H1 (cell line): ENCODE results near the gene ZMYM3. TPM values are rescaled to one million over a fixed set of nuclear protein-coding genes. Genes with fewer than 3 reads are reported as not detected.
A peak's percentile ranks its signal among the peaks of the same experiment; 100 is the strongest.

Experiments used
- CTCF ChIA-PET: fragments of 300-600 bp; sonication (Branson Sonifier 250); formaldehyde crosslinking; loops from one replicate; lab custom pipeline; 2021; ENCODE audit not compliant: partially characterized antibody; lab: Charles Lee
- POLR2A ChIA-PET: fragments of 300-600 bp; sonication (Branson Sonifier 250); formaldehyde crosslinking; loops from one replicate; lab custom pipeline; 2021; ENCODE audit warnings: inconsistent platforms; ENCODE audit not compliant: partially characterized antibody; lab: Charles Lee
- DNase-seq, 2 experiments: peaks; one replicate each; pipeline versions ENCODE4 v3.0.0 to v3.0.0-alpha.2; 2010 to 2022; ENCODE audit warnings: low spot score in 2 of 2, low read depth in 1 of 2, mixed read lengths in 1 of 2
- FAIRE-seq: peaks from 2 replicates; lab custom pipeline; 2011; peaks lifted over from hg19 to GRCh38; lab: Jason Lieb, UNC
- H2AFZ ChIP-seq: 2 replicates; pipeline ENCODE4 v1.8.1; 2012; ENCODE audit warnings: low read length, inconsistent platforms
- H2AK5ac ChIP-seq: 2 replicates; pipeline ENCODE4 v1.6.1; 2013; ENCODE audit warnings: low read depth, low read length
- H2BK120ac ChIP-seq: replicated peaks from 2 replicates; pipeline ENCODE3; 2013; ENCODE audit warnings: low read depth, low read length, inconsistent platforms
- H2BK12ac ChIP-seq: 2 replicates; pipeline ENCODE4 v1.6.1; 2013; ENCODE audit warnings: low read depth, low read length
- H2BK15ac ChIP-seq: 2 replicates; pipeline ENCODE4 v1.6.1; 2013; ENCODE audit warnings: low read length
- H2BK20ac ChIP-seq: 2 replicates; pipeline ENCODE4 v1.6.1; 2013; ENCODE audit warnings: low read length
- H2BK5ac ChIP-seq: 2 replicates; pipeline ENCODE4 v1.6.1; 2013; ENCODE audit warnings: low read depth, low read length
- H3K14ac ChIP-seq: 2 replicates; pipeline ENCODE4 v1.6.1; 2013; ENCODE audit warnings: inconsistent platforms; ENCODE audit not compliant: insufficient read length
- H3K18ac ChIP-seq: 2 replicates; pipeline ENCODE4 v1.6.1; 2013; ENCODE audit warnings: low read length; ENCODE audit errors: extremely low read depth
- H3K23ac ChIP-seq: 2 replicates; pipeline ENCODE4 v1.6.1; 2013; ENCODE audit warnings: inconsistent platforms; ENCODE audit not compliant: insufficient read length
- H3K23me2 ChIP-seq: 2 replicates; pipeline ENCODE4 v1.6.1; 2013; ENCODE audit warnings: low read depth, low read length
- H3K27ac ChIP-seq: 2 replicates; pipeline ENCODE4 v1.6.1; 2011; ENCODE audit warnings: low read depth, low read length, inconsistent platforms
- H3K27me3 ChIP-seq, 4 experiments: replicated peaks in 1 of 4; 1 replicate in 1 of 4; 2 replicates in 3 of 4; pipeline versions ENCODE4 v1.6.1 to v1.8.1; 2011 to 2013; ENCODE audit warnings: low read length in 3 of 4, mild to moderate bottlenecking in 3 of 4, inconsistent platforms in 2 of 4, mixed read lengths in 2 of 4, moderate library complexity in 1 of 4; ENCODE audit not compliant: control insufficient read depth in 3 of 4, insufficient read depth in 3 of 4; ENCODE audit errors: extremely low read depth in 1 of 4
- H3K36me3 ChIP-seq, 4 experiments: 2 replicates each; pipeline versions ENCODE4 v1.6.1 to v1.8.1; 2011 to 2013; ENCODE audit warnings: mild to moderate bottlenecking in 4 of 4, low read length in 3 of 4, moderate library complexity in 2 of 4, control low read depth in 1 of 4, inconsistent platforms in 1 of 4; ENCODE audit not compliant: insufficient read depth in 4 of 4, control insufficient read depth in 2 of 4
- H3K4ac ChIP-seq: replicated peaks from 2 replicates; pipeline ENCODE3; 2013; ENCODE audit warnings: low read length, low read depth, mixed read lengths, inconsistent platforms; ENCODE audit not compliant: insufficient read length
- H3K4me1 ChIP-seq, 4 experiments: replicated peaks in 1 of 4; 1 replicate in 1 of 4; 2 replicates in 3 of 4; pipeline versions ENCODE4 v1.6.1 to v1.8.1; 2011 to 2013; ENCODE audit warnings: low read length in 3 of 4, inconsistent platforms in 2 of 4, mixed read lengths in 1 of 4; ENCODE audit not compliant: insufficient read depth in 4 of 4, control insufficient read depth in 3 of 4
- H3K4me2 ChIP-seq, 2 experiments: 2 replicates each; pipeline versions ENCODE4 v1.6.1 to v1.8.1; 2011 to 2013; ENCODE audit warnings: low read depth in 2 of 2, low read length in 2 of 2, control low read depth in 1 of 2, inconsistent platforms in 1 of 2, mild to moderate bottlenecking in 1 of 2; ENCODE audit not compliant: insufficient read depth in 1 of 2
- H3K4me3 ChIP-seq, 4 experiments: fragments of 200-600, 300-600 bp in 1 of 4; sonication (generic), shearing (Covaris generic), sonication (Bioruptor Twin) in 1 of 4; 2 replicates each; pipeline versions ENCODE4 v1.5.1 to v1.8.1; 2011 to 2016; ENCODE audit warnings: low read length in 4 of 4, low read depth in 3 of 4, control low read depth in 2 of 4, inconsistent platforms in 2 of 4, mild to moderate bottlenecking in 2 of 4, mixed read lengths in 1 of 4, moderate library complexity in 1 of 4; ENCODE audit not compliant: insufficient read depth in 2 of 4; ENCODE audit errors: extremely low read depth in 1 of 4
- H3K56ac ChIP-seq: replicated peaks from 2 replicates; pipeline ENCODE3; 2013; ENCODE audit warnings: low read depth, mild to moderate bottlenecking, mixed read lengths, low read length, inconsistent platforms; ENCODE audit not compliant: insufficient read length
- H3K79me1 ChIP-seq: 2 replicates; pipeline ENCODE4 v1.6.1; 2013; ENCODE audit warnings: low read depth, low read length, control low read depth
- H3K79me2 ChIP-seq, 2 experiments: 2 replicates each; pipeline versions ENCODE4 v1.6.1 to v1.8.1; 2012 to 2013; ENCODE audit warnings: low read length in 2 of 2, mild to moderate bottlenecking in 2 of 2, inconsistent platforms in 1 of 2; ENCODE audit not compliant: insufficient read depth in 2 of 2, control insufficient read depth in 1 of 2
- H3K9ac ChIP-seq, 4 experiments: replicated peaks in 1 of 4; 1 replicate in 1 of 4; 2 replicates in 3 of 4; pipeline versions ENCODE4 v1.6.1 to v1.8.1; 2011 to 2013; ENCODE audit warnings: low read depth in 3 of 4, low read length in 3 of 4, control low read depth in 2 of 4, mild to moderate bottlenecking in 2 of 4, moderate library complexity in 2 of 4, inconsistent platforms in 1 of 4; ENCODE audit errors: extremely low read depth in 1 of 4
- H3K9me3 ChIP-seq, 2 experiments: 2 replicates each; pipeline versions ENCODE4 v1.6.1 to v1.8.1; 2012 to 2013; ENCODE audit warnings: mild to moderate bottlenecking in 2 of 2, moderate library complexity in 2 of 2, control low read depth in 1 of 2, inconsistent platforms in 1 of 2, low read depth in 1 of 2, low read length in 1 of 2, mixed read lengths in 1 of 2; ENCODE audit not compliant: insufficient read depth in 2 of 2
- H4K20me1 ChIP-seq, 2 experiments: replicated peaks in 1 of 2; 2 replicates each; pipeline versions ENCODE3 to v1.8.1; 2011 to 2013; ENCODE audit warnings: inconsistent platforms in 2 of 2, low read length in 2 of 2, mild to moderate bottlenecking in 1 of 2; ENCODE audit not compliant: insufficient read depth in 2 of 2, control insufficient read depth in 1 of 2
- H4K5ac ChIP-seq: 2 replicates; pipeline ENCODE4 v1.6.1; 2013; ENCODE audit warnings: low read length, low read depth, mixed read lengths, inconsistent platforms; ENCODE audit not compliant: insufficient read length
- H4K8ac ChIP-seq: 2 replicates; pipeline ENCODE4 v1.8.0; 2013; ENCODE audit warnings: mild to moderate bottlenecking, moderate library complexity, low read length, inconsistent platforms; ENCODE audit not compliant: insufficient read depth; ENCODE audit errors: extremely low read depth
- H4K91ac ChIP-seq: replicated peaks from 2 replicates; pipeline ENCODE3; 2013; ENCODE audit warnings: low read length, mixed read lengths, inconsistent platforms; ENCODE audit not compliant: insufficient read length
- WGBS, 2 experiments: shearing (Covaris generic) in 1 of 2; methylation state at CpG; one replicate each; pipeline versions ENCODE4 v1.1.6 to v1.1.7; 2013 to 2015; ENCODE audit warnings: low lambda C conversion rate in 2 of 2, mixed read lengths in 2 of 2, inconsistent platforms in 1 of 2, low coverage in 1 of 2, missing lambda C conversion rate in 1 of 2; ENCODE audit not compliant: insufficient replicate concordance in 2 of 2, insufficient coverage in 1 of 2, insufficient read length in 1 of 2; ENCODE audit errors: extremely low coverage in 1 of 2, missing lambda C conversion rate in 1 of 2; 5-methylcytosine and 5-hydroxymethylcytosine counted together
- polyA plus RNA-seq, 7 experiments: library from polyadenylated mRNA; depleted of rRNA in 3 of 7; stranded (reverse) in 5 of 7; unstranded in 2 of 7; fragments of >200 nt in 5 of 7; fragments of 200-250 nt in 2 of 7; gene quantifications; 1 replicate in 5 of 7; 2 replicates in 1 of 7; 4 replicates in 1 of 7; pipeline versions ENCODE4 v1.2.1 to v1.2.3, GENCODE V29; 2011 to 2013; ENCODE audit warnings: missing spikeins in 2 of 7, mixed read lengths in 2 of 7
- total RNA-seq: library from RNA; stranded (reverse); fragmentation: NEBNext Ultra II Directional; extraction: Animal tissue kit (Norgen Biotek cat#: 25700); gene quantifications from 2 replicates; pipeline ENCODE4 v1.2.1, GENCODE V29; 2021

Gene ZMYM3
- total and polyA plus RNA-seq, 2 of the 8 experiments (the other 6 are each of a cell fraction or from before 2014, with no cell fraction given): 56.7 to 82.0 TPM

DNA sequence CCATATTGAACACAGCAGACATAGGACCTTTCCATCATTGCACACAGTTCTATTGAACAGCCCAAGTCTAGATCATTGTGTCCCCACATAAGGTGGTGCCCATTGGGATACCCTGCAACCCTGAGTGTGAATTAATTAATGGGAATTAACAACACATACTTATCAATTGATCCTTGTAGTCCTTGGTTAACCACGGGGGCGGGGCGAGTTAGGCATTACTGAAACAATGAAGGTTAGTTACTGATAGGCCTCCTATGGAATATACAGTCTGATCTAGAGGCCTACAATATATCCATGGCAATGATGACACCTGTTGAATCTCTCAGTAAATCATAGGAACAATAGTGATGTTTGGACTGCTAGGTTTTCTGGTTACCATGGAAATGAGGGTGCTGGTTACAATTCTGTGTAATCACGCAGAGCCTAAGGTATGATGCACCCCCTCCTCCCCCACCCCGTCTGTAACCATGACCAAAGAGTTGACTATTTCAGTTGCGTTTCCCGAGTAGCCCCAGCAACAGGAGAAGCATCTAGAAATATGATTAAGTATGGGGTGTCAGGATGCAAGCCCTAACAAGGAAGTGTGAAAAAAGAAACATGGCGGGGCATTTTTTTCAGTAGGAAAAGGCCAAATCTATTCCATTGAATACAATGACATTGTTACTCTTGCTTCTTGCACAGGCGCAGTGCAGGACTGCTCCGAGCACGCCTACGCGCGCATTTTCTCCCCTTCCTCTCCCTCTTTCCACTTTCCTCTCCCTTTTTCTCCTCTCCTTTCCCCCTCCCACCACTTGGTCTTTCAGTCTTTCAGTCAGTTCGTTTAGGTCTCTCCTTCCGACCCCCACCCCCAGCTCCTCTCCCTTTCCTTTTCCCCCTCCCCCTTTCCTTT is 28.8 kb upstream of the ZMYM3 start:
- Histone ChIP-seq H3K14ac (no peak overlapping the region), H4K91ac (peak overlapping the region; percentile 97), H3K36me3 (peaks cover 0 to 28% (median 0%) of the 10 kb centered on the region in 4 experiments; a peak in 1 of 8 replicates), H3K79me2 (peaks cover 22 to 43% of the 10 kb centered on the region in 2 experiments), H3K27me3 (no peaks in the 10 kb centered on the region), H4K8ac (no peak overlapping the region; the same call in 1 of the 2 replicates), H2AK5ac (no peak overlapping the region), H3K23me2 (peaks cover 3% of the 10 kb centered on the region; the same call in 1 of the 2 replicates), H3K4me1 (peaks cover 0 to 5% (median 3%) of the 10 kb centered on the region in 4 experiments; a peak in 3 of 7 replicates), H2BK20ac (no peak overlapping the region), H3K18ac (peak overlapping the region; percentile 51; the same call in 1 of the 2 replicates), H4K20me1 (peaks cover 3 to 5% of the 10 kb centered on the region in 2 experiments), H2BK120ac (no peak overlapping the region), H3K4ac (no peak overlapping the region), H2AFZ (peak overlapping the region; percentile 12; the same call in 1 of the 2 replicates), H3K56ac (peak overlapping the region; percentile 77), H3K23ac (no peak overlapping the region), H3K27ac (peak overlapping the region; percentile 82), H2BK5ac (peak overlapping the region; percentile 84; the same call in 1 of the 2 replicates), H3K4me2 (peak overlapping the region; percentile 68 to 92), H3K79me1 (no peaks in the 10 kb centered on the region), H2BK12ac (0 out of 2 replicates have a peak overlapping the region, but pooled peaks have one; percentile 4), H2BK15ac (no peak overlapping the region), H3K9ac (peak overlapping the region in 3 of 4 experiments; percentile 31 to 68 (median 57); a peak in 5 of 7 replicates), H3K9me3 (no peaks in the 10 kb centered on the region; a peak in 1 of 4 replicates), H4K5ac (peak overlapping the region; percentile 78), H3K4me3 (peak overlapping the region; percentile 19 to 59 (median 28); a peak in 5 of 8 replicates)
- DNase-seq: peak in 1 of 2 experiments; percentile 64
- CTCF ChIA-PET: interaction anchor here (1.8 kb wide), 1 partner anchor 28 kb away, joined by 4 read pairs; no protein-coding TSS in a partner anchor
- POLR2A ChIA-PET: interaction anchor here (0.7 to 13.5 kb wide), 10 partner anchors 13 to 742 kb away, joined by 3 to 215 read pairs (median 7); partner anchors contain the start of genes ITGB1BP2, TAF1 and ZMYM3
- no peak for FAIRE-seq
- WGBS, 2 experiments: 36% methylated on average over 9 of the region's 16 CpGs; no CpG with 5 or more reads in 1 of the 2 experiments
